GM21515 (cell line): Measurements from ENCODE around the gene TPRG1L.

Experiments
- ATAC-seq: cut with Tn5 transposase; IDR thresholded peaks from one replicate; pipeline ENCODE4 v1.9.1; 2021; ENCODE audit not compliant: unreplicated experiment

Gene TPRG1L

GRCh38 chr1:3676581-3677470, 52.0 kb downstream of the TPRG1L start:
- ATAC-seq = peak; percentile 57

- no peak for ATAC-seq
Observed at GRCh38 chr1:3677484-3677883, 52.7 kb downstream of the TPRG1L start.

GRCh38 chr1:3678361-3679097, 53.7 kb downstream of the TPRG1L start:
- no peak for ATAC-seq

- ATAC-seq = no peak
Observed at GRCh38 chr1:3679098-3679555, 54.3 kb downstream of the TPRG1L start.
